Mucosa of descending colon (tissue), 3 donors: ENCODE measurements around the gene ECE2. TPM values are rescaled to one million over a fixed set of nuclear protein-coding genes. Genes with fewer than 3 reads are reported as not detected.
A peak's percentile ranks its signal among the peaks of the same experiment; 100 is the strongest.

ENCODE experiments used
- ATAC-seq: fragments of 200-7000 bp; cut with Tn5 transposase; one replicate; pipeline ENCODE4 v1.9.1; 2020; ENCODE audit warnings: mild to moderate bottlenecking, moderate library complexity
- DNase-seq, 3 donors: peaks; one replicate each; pipeline ENCODE4 v3.0.0-alpha.2; 2020
- H3K36me3 ChIP-seq: fragments of 200-600 bp; one replicate; pipeline ENCODE4 v1.8.0; 2021; ENCODE audit warnings: low read depth, mild to moderate bottlenecking
- H3K4me1 ChIP-seq: fragments of 200-600 bp; one replicate; pipeline ENCODE4 v1.8.0; 2021; ENCODE audit warnings: low read depth, mild to moderate bottlenecking
- H3K4me3 ChIP-seq: fragments of 200-600 bp; one replicate; pipeline ENCODE4 v1.8.0; 2021; ENCODE audit warnings: mild to moderate bottlenecking
- H3K9me3 ChIP-seq: fragments of 200-600 bp; one replicate; pipeline ENCODE4 v1.8.0; 2021; ENCODE audit warnings: mild to moderate bottlenecking
- CTCF ChIP-seq: fragments of 200-600 bp; IDR thresholded peaks from one replicate; pipeline ENCODE4 v1.8.0; 2022; ENCODE audit warnings: antibody characterized with exemption, mild to moderate bottlenecking
- intact Hi-C, 2 donors: fragments of 100-400 bp; cut with DNase I in 1 of 2; cut with micrococcal nuclease in 1 of 2; formaldehyde crosslinking; loops; one replicate each; pipeline versions ENCODE4 v1.11.0 to v1.11.1; 2022; cut with DNase I, micrococcal nuclease
- total RNA-seq, 3 donors: library from RNA; stranded (reverse); fragmentation: NEBNext Ultra II Directional in 2 of 3; extraction: Animal tissue kit (Norgen Biotek cat#: 25700) in 2 of 3; gene quantifications; one replicate each; pipeline versions ENCODE4 v1.2.1 to v1.2.4, GENCODE V29; 2021 to 2023
- donor health status: DM: no; HTN: no; CAD: no; lungs with moderate emphysema.
- donor health status: DM: no; HTN: no; CAD: no.
- donor health status: DM: no; HTN: yes; CAD: no.

ECE2 gene
- total RNA-seq, 3 donors from 2014 or later: 0.19 to 2.2 TPM; not detected in 1

- Histone ChIP-seq H3K4me3 (no peak overlapping the region), H3K4me1 (peaks cover 46% of the 10 kb centered on the region)
- no peak for TF ChIP-seq CTCF
Observed at GRCh38 chr3:184320104-184320445, 44.3 kb downstream of the ECE2 start.

GRCh38 chr3:184321666-184322065 is 45.8 kb downstream of the ECE2 start:
- ATAC-seq (no peak), DNase-seq (no peak)
- Histone ChIP-seq H3K4me1 (peaks cover 32% of the 10 kb centered on the region), H3K9me3 (no peaks in the 10 kb centered on the region), H3K36me3 (peaks cover 45% of the 10 kb centered on the region), H3K4me3 (no peak overlapping the region)
- intact Hi-C loops: no loop called here
- TF ChIP-seq CTCF: no peak

More at GRCh38 chr3:184320104-184320445, 44.3 kb downstream of the ECE2 start:
- DNase-seq (peak; percentile 93 to 95 (median 95)), ATAC-seq (peak; percentile 89)
- Histone ChIP-seq H3K36me3 (peaks cover 41% of the 10 kb centered on the region), H3K9me3 (no peaks in the 10 kb centered on the region)
- intact Hi-C loops: no loop called here

GRCh38 chr3:184322731-184323487 is 47.1 kb downstream of the ECE2 start:
- Histone ChIP-seq H3K4me1 (peaks cover 22% of the 10 kb centered on the region), H3K9me3 (no peaks in the 10 kb centered on the region), H3K4me3 (no peak overlapping the region), H3K36me3 (peaks cover 58% of the 10 kb centered on the region)
- TF ChIP-seq CTCF: no peak
- intact Hi-C loops: no loop called here
- ATAC-seq (no peak), DNase-seq (no peak)

- ATAC-seq (no peak), DNase-seq (no peak)
- Histone ChIP-seq H3K4me3 (no peak overlapping the region), H3K9me3 (no peaks in the 10 kb centered on the region), H3K4me1 (peaks cover 15% of the 10 kb centered on the region), H3K36me3 (peaks cover 61% of the 10 kb centered on the region)
- TF ChIP-seq CTCF: no peak
- intact Hi-C loops: no loop called here
Observed at GRCh38 chr3:184323696-184324095, 47.9 kb downstream of the ECE2 start.

- no peak overlapping the region for H3K4me3 ChIP-seq
- no peak for TF ChIP-seq CTCF
- DNase-seq (no peak), ATAC-seq (no peak)
- H3K4me1 ChIP-seq: peaks cover 3% of the 10 kb centered on the region
- H3K36me3 ChIP-seq: peaks cover 72% of the 10 kb centered on the region
- H3K9me3 ChIP-seq: no peaks in the 10 kb centered on the region
- intact Hi-C loops: no loop called here
Observed at GRCh38 chr3:184325269-184325668, 49.4 kb downstream of the ECE2 start.
